Keratinocyte (primary cell): ENCODE results near the gene TBC1D22B.

Source experiments
- EZH2 ChIP-seq: IDR thresholded peaks from one replicate; pipeline ENCODE4 v1.6.1; 2012; ENCODE audit warnings: inconsistent platforms, mild to moderate bottlenecking, low read length, moderate library complexity
- TF ChIP-seq, protein P1 (sequence below), 3 experiments: IDR thresholded peaks in 1 of 3; conservative IDR thresholded peaks in 1 of 3; optimal IDR thresholded peaks in 1 of 3; 2 replicates in 2 of 3; 3 replicates in 1 of 3; pipeline versions ENCODE3 to v1.5.1; 2011; ENCODE audit warnings: low read length in 3 of 3, mild to moderate bottlenecking in 3 of 3, moderate library complexity in 2 of 3, control low read depth in 1 of 3, inconsistent platforms in 1 of 3; ENCODE audit not compliant: insufficient read depth in 2 of 3; ENCODE audit errors: extremely low read depth in 1 of 3

GRCh38 chr6:37373822-37374471, 116.4 kb downstream of the TBC1D22B start:
- TF ChIP-seq, protein P1, sequence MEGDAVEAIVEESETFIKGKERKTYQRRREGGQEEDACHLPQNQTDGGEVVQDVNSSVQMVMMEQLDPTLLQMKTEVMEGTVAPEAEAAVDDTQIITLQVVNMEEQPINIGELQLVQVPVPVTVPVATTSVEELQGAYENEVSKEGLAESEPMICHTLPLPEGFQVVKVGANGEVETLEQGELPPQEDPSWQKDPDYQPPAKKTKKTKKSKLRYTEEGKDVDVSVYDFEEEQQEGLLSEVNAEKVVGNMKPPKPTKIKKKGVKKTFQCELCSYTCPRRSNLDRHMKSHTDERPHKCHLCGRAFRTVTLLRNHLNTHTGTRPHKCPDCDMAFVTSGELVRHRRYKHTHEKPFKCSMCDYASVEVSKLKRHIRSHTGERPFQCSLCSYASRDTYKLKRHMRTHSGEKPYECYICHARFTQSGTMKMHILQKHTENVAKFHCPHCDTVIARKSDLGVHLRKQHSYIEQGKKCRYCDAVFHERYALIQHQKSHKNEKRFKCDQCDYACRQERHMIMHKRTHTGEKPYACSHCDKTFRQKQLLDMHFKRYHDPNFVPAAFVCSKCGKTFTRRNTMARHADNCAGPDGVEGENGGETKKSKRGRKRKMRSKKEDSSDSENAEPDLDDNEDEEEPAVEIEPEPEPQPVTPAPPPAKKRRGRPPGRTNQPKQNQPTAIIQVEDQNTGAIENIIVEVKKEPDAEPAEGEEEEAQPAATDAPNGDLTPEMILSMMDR (optimal IDR thresholded peaks at IDR 0.05 in 1 of 3, IDR thresholded peaks at IDR 0.05 in 1 of 3, conservative IDR thresholded peaks at IDR 0.05 in 1 of 3; ENCODE audit: extremely low read depth in 1 of 3, insufficient read depth in 2 of 3, low read length in 3 of 3): no peak
- no peak for TF ChIP-seq EZH2
